Measurements from ENCODE around the gene TGM5.

Gene TGM5

DNA sequence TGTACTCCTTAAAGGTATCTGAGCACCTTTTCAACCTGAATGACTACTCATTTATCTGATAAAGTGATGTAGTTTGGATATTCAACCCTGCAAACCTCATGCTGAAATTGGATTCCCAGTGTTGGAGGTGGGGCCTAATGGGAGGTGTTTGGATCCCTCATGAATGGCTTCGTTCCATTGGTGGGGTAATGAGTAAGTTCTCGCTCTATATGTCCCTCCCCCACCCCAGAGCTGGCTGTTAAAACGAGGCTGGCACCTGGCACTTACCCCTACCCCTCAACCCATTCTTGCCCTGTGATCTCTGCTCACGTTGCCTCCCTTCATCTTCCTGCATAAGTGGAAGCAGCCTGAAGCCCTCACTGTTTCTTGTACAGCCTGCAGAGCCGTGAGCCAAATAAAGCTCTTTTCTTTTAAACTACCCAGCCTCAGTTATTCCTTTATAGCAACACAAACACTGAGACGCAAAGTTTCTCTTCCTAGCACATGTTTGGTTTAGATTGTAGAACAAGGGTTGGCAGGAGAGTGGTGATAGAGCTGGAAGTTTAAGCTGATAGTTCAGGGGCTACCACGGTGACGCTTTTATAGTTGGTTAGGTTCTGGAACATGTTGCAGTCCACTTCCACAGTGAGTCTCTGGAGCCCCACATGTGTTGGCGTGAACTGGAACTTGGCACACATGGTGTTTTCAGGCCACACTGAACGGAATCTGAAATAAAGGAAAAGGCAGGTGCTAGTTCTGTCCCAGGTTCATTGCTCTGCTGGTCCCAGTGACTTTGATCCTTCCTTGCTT lies 69.8 kb downstream of the TGM5 start:
- no peak for DNase-seq (ENCODE audit: low spot score)

DNA sequence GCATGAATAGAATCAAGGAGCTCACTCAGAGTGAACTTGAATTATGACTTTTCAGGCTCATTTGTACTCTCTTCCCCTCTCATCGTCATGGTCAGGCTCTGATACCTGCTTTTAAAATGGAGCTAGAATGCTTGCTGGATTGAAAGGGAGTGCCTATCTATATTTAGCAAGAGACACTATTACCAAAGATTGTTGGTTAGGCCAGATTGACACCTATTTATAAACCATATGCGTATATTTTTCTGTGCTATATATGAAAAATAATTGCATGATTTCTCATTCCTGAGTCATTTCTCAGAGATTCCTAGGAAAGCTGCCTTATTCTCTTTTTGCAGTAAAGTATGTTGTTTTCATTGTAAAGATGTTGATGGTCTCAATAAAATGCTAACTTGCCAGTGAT lies 71.9 kb downstream of the TGM5 start:
- no peak for DNase-seq (ENCODE audit: low spot score)

DNA sequence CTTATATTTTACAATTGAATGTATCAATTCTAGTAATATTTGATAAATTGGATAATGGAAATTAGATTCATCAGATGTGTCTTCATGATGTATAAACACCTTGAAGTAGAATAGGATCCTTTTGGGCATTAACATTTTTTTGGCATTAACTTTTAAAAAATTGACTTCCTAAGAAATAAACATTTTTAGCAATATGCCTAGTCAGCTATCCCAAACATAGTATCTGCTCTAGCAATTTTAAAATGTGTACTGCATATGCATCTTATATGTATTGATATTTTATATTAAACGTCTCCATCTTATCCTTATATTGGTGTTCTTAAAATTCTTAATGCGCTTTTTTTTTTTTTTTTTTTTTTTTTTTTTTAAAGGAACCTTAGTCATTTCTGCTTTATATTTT lies 73.0 kb downstream of the TGM5 start:
- DNase-seq (ENCODE audit: low spot score) = no peak

DNA sequence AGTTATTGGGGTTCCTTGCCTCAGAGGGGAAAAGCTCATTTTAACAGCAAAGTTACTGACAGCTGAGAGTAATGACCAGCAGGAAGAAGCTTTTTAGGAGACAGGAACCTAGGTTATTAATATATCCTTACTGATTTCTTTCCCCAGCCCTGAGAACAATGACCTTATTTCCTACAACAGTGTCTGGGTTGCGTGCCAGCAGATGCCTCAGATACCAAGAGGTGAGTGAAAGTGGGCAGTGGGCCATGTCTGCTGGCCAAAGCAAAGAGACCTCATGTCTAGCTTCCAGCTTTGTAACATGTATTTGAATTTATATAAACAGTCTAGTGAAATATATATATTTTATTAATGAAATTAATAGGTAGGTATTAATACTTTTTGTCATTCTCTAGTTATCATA lies 76.5 kb downstream of the TGM5 start:
- no peak for DNase-seq (ENCODE audit: low spot score)

DNA sequence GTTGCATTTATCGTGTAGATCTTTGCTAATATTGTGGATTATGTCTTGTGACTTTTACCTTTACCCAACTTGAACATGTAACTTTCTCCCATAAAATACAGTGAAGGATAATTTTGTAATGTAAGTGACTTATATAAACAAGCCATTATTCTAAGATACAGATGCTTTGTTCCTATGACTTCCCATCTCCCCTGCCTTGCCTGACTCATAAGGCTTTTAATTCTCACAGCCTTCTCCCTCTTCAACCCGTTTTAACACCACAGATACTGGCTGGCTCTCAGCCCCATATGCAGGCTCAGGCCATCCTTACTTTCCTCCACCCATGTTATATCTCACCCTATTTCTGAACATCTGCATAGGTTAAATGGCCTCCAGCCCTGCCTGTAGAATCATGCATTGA lies 77.4 kb downstream of the TGM5 start:
- DNase-seq (ENCODE audit: low spot score) = no peak

DNA sequence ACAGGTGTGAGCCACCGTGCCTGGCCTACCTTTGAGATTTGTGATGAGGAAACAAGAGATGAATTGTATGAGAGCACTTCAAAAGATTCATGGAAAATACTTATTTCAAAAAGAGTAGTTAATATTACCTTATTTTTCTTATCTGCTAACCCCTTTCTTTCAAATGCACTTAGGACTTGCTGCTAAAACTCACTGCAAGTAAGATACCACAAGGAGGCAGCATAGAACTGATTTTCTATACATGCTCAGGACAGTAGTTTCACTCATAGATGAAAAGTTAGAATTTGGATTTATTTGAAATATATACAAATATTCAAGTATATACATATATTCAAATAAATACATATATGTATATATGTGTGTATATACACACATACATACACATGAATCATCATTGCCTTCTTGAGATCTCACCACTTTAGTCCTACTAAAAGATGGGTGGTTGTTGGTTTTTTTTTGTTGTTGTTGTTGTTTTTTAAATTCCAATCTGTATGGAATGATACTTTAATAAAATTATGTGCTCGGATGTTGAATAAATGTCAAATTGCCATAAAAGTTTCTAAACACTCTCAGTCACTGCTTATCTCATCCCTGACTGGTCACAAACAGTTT lies 79.1 kb downstream of the TGM5 start:
- DNase-seq (ENCODE audit: low spot score) = peak; percentile 49

DNA sequence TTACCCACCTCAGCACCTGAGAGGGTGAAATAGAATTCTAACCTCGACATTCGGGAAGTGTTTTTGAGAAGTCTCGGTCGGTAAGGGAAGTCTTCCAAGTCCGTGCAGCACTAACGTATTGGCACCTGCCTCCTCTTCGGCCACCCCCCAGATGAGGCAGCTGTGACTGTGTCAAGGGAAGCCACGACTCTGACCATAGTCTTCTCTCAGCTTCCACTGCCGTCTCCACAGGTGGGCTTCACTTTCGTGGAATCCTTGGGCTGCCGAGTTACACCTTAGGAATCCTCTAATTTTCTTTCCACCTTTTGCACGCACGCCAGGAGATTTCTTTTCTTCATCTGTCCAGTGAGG lies 80.8 kb downstream of the TGM5 start:
- no peak for DNase-seq (ENCODE audit: low spot score)

DNA sequence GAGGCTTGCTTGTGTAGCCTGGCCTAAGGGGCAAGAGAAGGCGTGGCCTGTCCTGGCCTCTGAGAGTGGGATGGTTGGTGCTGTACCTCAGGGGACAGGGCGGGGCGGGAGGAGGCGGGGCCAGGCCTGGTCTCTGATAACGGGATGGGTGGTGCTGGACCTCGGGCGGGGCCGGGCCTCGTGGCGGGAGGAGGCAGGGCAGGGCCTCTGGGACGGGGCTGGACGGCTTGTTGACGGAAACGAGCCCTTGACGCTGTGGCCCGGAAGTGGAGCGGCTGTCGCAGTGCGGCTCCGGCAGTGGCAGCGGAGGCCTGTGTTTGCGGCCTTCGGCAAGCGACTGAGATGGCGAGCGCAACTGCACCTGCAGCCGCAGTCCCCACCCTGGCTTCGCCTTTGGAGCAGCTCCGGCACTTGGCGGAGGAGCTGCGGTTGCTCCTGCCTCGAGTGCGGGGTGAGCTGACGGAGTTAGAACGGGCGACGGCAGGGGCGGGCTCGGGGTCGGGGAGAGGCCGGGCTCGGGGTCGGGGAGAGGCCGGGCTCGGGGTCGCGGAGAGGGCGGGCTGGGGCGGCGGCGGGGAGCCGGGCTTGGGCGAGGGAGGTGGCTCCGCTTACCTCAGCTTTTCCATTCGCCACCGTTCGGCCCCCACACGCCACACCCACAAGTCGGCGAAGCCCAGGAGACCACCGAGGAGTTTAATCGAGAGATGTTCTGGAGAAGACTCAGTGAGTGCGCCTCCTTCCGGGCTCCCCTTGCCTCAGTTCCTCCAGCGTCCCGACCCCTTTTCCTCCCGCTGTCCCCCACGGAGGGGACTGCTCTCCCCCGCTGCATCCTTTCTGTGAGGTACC lies 81.3 kb downstream of the TGM5 start, which contains the start of gene CCNDBP1:
TSS of gene CCNDBP1 (plus strand) at position 247 of the 846 bp plus-strand sequence. CDS start at position 343, 96 bp downstream.
- peak; percentile 98 for DNase-seq (ENCODE audit: low spot score)

DNA sequence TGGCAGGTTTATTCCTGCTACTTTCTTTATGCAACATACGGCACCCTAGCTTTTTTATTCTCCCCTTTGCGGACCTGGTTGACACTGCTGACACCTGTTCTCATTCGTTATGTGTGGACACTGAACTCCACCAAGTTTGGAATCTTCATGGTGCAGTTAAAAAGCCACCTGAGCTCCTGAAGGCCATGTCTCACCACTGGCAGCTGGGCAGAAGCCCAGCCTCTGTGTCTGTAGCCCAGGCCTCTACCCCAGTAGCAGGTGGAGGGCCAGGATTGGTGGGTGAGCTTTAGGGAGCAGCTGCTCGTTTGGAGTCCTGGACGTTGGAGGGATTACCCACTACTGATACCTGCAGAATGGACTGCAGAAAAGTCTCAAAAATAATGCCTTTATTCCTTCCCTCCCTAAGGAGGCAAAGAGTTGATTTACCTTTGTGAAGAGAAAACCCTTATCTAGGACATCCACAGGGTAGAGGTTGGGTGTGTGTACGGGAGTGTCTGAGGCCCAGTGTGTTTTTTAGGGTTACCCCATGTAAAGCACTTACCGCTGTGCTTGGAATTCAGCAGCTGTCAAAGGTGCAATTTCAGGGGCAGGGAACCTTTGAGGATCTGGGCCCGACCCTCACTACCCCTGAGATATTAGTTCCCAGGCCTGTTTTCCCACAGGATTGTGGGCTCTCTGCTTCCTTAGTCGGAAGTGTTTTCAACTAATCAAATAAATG lies 82.2 kb downstream of the TGM5 start:
- no peak for DNase-seq (ENCODE audit: low spot score)

DNA sequence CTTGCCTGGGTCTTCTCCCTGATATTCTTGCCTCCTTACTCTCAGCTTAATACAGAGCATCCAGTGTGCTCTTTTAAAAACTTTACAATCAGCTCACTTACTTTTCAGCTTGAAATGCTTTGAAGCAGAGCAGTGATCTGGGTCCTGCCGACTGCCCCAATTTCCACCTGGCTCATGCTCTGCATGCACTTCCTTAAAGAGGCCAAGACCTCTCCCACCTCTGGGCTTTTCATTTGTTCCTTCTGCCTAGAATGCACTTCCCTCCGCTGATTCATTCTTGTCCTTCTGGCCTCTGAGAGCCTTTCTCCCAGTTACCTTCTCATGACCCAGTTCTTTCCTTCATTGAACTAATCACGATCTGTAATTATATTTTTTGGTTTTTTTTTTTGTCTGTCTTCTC lies 83.5 kb downstream of the TGM5 start:
- no peak for DNase-seq (ENCODE audit: low spot score)
